HG03139 (cell line): ENCODE measurements around the gene NHLRC1.

Experiments used
- ATAC-seq: cut with Tn5 transposase; IDR thresholded peaks from one replicate; pipeline ENCODE4 v1.9.1; 2021; ENCODE audit not compliant: unreplicated experiment

Gene NHLRC1

GRCh38 chr6:18139935-18140621 is 17.6 kb upstream of the NHLRC1 start:
- no peak for ATAC-seq

GRCh38 chr6:18138906-18139305 is 16.4 kb upstream of the NHLRC1 start:
- no peak for ATAC-seq

- ATAC-seq, result no peak
Measured at GRCh38 chr6:18136260-18136659, 13.8 kb upstream of the NHLRC1 start.

- no peak for ATAC-seq
Measured at GRCh38 chr6:18135171-18135570, 12.7 kb upstream of the NHLRC1 start.

- ATAC-seq, result no peak
Measured at GRCh38 chr6:18132346-18132745, 9.9 kb upstream of the NHLRC1 start.

- ATAC-seq, result no peak
Measured at GRCh38 chr6:18126121-18126520, 3.6 kb upstream of the NHLRC1 start.

- no peak for ATAC-seq
Measured at GRCh38 chr6:18121580-18122127, 823 bp downstream of the NHLRC1 start.

- ATAC-seq, result no peak
Measured at GRCh38 chr6:18119236-18119635, 3.2 kb downstream of the NHLRC1 start.

- ATAC-seq, result no peak
Measured at GRCh38 chr6:18118330-18118729, 4.1 kb downstream of the NHLRC1 start.

- no peak for ATAC-seq
Measured at GRCh38 chr6:18117136-18117535, 5.3 kb downstream of the NHLRC1 start.

- ATAC-seq, result no peak
Measured at GRCh38 chr6:18115356-18115755, 7.1 kb downstream of the NHLRC1 start.

GRCh38 chr6:18110162-18110561 is 12.3 kb downstream of the NHLRC1 start:
- ATAC-seq, result no peak

- ATAC-seq, result no peak
Measured at GRCh38 chr6:18107061-18107460, 15.4 kb downstream of the NHLRC1 start.

GRCh38 chr6:18102783-18103509 is 19.5 kb downstream of the NHLRC1 start:
- ATAC-seq, result no peak

GRCh38 chr6:18101873-18102272 is 20.6 kb downstream of the NHLRC1 start:
- no peak for ATAC-seq

GRCh38 chr6:18101271-18101670 is 21.2 kb downstream of the NHLRC1 start:
- ATAC-seq, result no peak

- no peak for ATAC-seq
Measured at GRCh38 chr6:18100296-18100695, 22.2 kb downstream of the NHLRC1 start.

- ATAC-seq, result no peak
Measured at GRCh38 chr6:18099511-18099910, 23.0 kb downstream of the NHLRC1 start.

- no peak for ATAC-seq
Measured at GRCh38 chr6:18096423-18096822, 26.1 kb downstream of the NHLRC1 start.

GRCh38 chr6:18091382-18091781 is 31.1 kb downstream of the NHLRC1 start:
- ATAC-seq, result no peak

- no peak for ATAC-seq
Measured at GRCh38 chr6:18090349-18090786, 32.1 kb downstream of the NHLRC1 start.
